HCT116 (cell line): Measurements from ENCODE around the gene PVR. TPM values are rescaled to one million over a fixed set of nuclear protein-coding genes. Genes with fewer than 3 reads are reported as not detected.
"Not testable (repeated sequence)": the region's sequence is repeated elsewhere in the genome, so short reads cannot be mapped to it uniquely, and the experiment has no call there.

ENCODE experiments used
- ATAC-seq: fragments of 200-7000 bp; cut with Tn5 transposase; 2 replicates; pipeline ENCODE4 v1.9.1; 2020; ENCODE audit warnings: mild to moderate bottlenecking, moderate library complexity
- BruUV-seq: library from RNA; stranded (reverse); fragments of 400-500 nt; replicated peaks from 2 replicates; lab custom pipeline; 2021; lab: Mats Ljungman, UMichigan
- CTCF ChIA-PET: fragments of 300-600 bp; sonication (Branson Sonifier 250); formaldehyde crosslinking; loops from one replicate; lab custom pipeline; 2021; ENCODE audit warnings: antibody characterized with exemption; lab: Charles Lee
- POLR2A ChIA-PET: fragments of 300-600, 350-600 bp; sonication (Branson Sonifier 250); formaldehyde crosslinking; loops from one replicate; lab custom pipeline; 2021; ENCODE audit warnings: antibody characterized with exemption; lab: Charles Lee
- RAD21 ChIA-PET, 2 experiments: fragments of 300-600 bp; sonication (Branson Sonifier 250); formaldehyde crosslinking; loops; one replicate each; lab custom pipeline; 2023; ENCODE audit warnings: low total read pairs in 2 of 2; ENCODE audit not compliant: uncharacterized antibody in 2 of 2, unreplicated experiment in 2 of 2, low non-redundant PET in 1 of 2; lab: Charles Lee
- DNase-seq: peaks from one replicate; pipeline ENCODE4 v3.0.0-alpha.2; 2010; ENCODE audit warnings: low read depth, low spot score
- H2AFZ ChIP-seq: fragments of 200-600 bp; shearing (Covaris generic), sonication (generic); 2 replicates; pipeline ENCODE4 v1.6.1; 2017; ENCODE audit warnings: low read depth, mixed run types, mixed read lengths, antibody characterized with exemption, low read length; ENCODE audit not compliant: poor library complexity, severe bottlenecking
- H3K27ac ChIP-seq: 2 replicates; pipeline ENCODE4 v1.5.1; 2012; ENCODE audit warnings: low read depth, low read length
- H3K27me3 ChIP-seq: fragments of 200-600 bp; sonication (generic); 2 replicates; pipeline ENCODE4 v1.6.1; 2016; ENCODE audit warnings: mixed run types, low read length, mixed read lengths; ENCODE audit not compliant: insufficient read depth
- H3K36me3 ChIP-seq, 2 experiments: fragments of 200-500 bp in 1 of 2; fragments of 200-600 bp in 1 of 2; sonication (Bioruptor generic) in 1 of 2; sonication (generic) in 1 of 2; 2 replicates each; pipeline versions ENCODE4 v1.5.1 to v1.6.1; 2014 to 2016; ENCODE audit warnings: low read length in 2 of 2, inconsistent platforms in 1 of 2, mixed read lengths in 1 of 2, mixed run types in 1 of 2; ENCODE audit not compliant: insufficient read depth in 2 of 2, control insufficient read depth in 1 of 2
- H3K4me1 ChIP-seq, 2 experiments: fragments of 200-600 bp in 1 of 2; sonication (generic) in 1 of 2; 2 replicates each; pipeline versions ENCODE4 v1.5.1 to v1.6.1; 2012 to 2017; ENCODE audit warnings: low read length in 2 of 2, inconsistent platforms in 1 of 2, mild to moderate bottlenecking in 1 of 2, mixed read lengths in 1 of 2, mixed run types in 1 of 2, moderate library complexity in 1 of 2; ENCODE audit not compliant: insufficient read depth in 2 of 2, control insufficient read depth in 1 of 2
- H3K4me2 ChIP-seq: fragments of 200-600 bp; sonication (generic); 2 replicates; pipeline ENCODE4 v1.6.1; 2017; ENCODE audit warnings: mixed run types, low read length, mixed read lengths
- H3K4me3 ChIP-seq, 2 experiments: fragments of 200-600 bp in 1 of 2; sonication (generic) in 1 of 2; replicated peaks in 1 of 2; 2 replicates each; pipeline ENCODE4 v1.5.1; 2011 to 2016; ENCODE audit warnings: low read length in 2 of 2, control low read depth in 1 of 2, low read depth in 1 of 2, mild to moderate bottlenecking in 1 of 2, mixed read lengths in 1 of 2, mixed run types in 1 of 2
- H3K79me2 ChIP-seq: fragments of 200-600 bp; sonication (generic); 2 replicates; pipeline ENCODE4 v1.6.1; 2017; ENCODE audit warnings: mild to moderate bottlenecking, mixed run types, low read length, moderate library complexity, mixed read lengths; ENCODE audit not compliant: insufficient read depth
- H3K9ac ChIP-seq: fragments of 200-600 bp; sonication (generic); 2 replicates; pipeline ENCODE4 v1.6.1; 2016; ENCODE audit warnings: low read length, mixed read lengths
- H3K9me2 ChIP-seq: fragments of 200-600 bp; sonication (generic), shearing (Covaris generic); 2 replicates; pipeline ENCODE4 v1.6.1; 2017; ENCODE audit warnings: mixed run types, mild to moderate bottlenecking, moderate library complexity; ENCODE audit not compliant: insufficient read depth
- H3K9me3 ChIP-seq, 2 experiments: fragments of 200-500 bp in 1 of 2; fragments of 200-600 bp in 1 of 2; sonication (Bioruptor generic) in 1 of 2; sonication (generic) in 1 of 2; 2 replicates each; pipeline ENCODE4 v1.6.1; 2014 to 2017; ENCODE audit warnings: low read length in 2 of 2, mixed read lengths in 2 of 2, inconsistent platforms in 1 of 2, low read depth in 1 of 2, mild to moderate bottlenecking in 1 of 2, mixed run types in 1 of 2, moderate library complexity in 1 of 2; ENCODE audit not compliant: control insufficient read depth in 1 of 2, insufficient read depth in 1 of 2
- H4K20me1 ChIP-seq: fragments of 200-600 bp; sonication (generic), shearing (Covaris generic); 2 replicates; pipeline ENCODE4 v1.6.1; 2017; ENCODE audit warnings: mixed run types, mild to moderate bottlenecking, moderate library complexity; ENCODE audit not compliant: insufficient read depth
- ATF3 ChIP-seq: IDR thresholded peaks from 2 replicates; pipeline ENCODE4 v1.6.1; 2012
- EGR1 ChIP-seq: IDR thresholded peaks from 2 replicates; pipeline ENCODE4 v1.6.1; 2012; ENCODE audit warnings: low read depth
- ELF1 ChIP-seq: IDR thresholded peaks from 2 replicates; pipeline ENCODE4 v1.6.1; 2012; ENCODE audit warnings: low read depth, borderline replicate concordance
- EZH2phosphoT487 ChIP-seq: fragments of 200-600 bp; IDR thresholded peaks from 2 replicates; pipeline ENCODE4 v1.6.1; 2018; ENCODE audit warnings: antibody characterized with exemption, borderline replicate concordance
- JUND ChIP-seq: IDR thresholded peaks from 2 replicates; pipeline ENCODE4 v1.6.1; 2012
- REST ChIP-seq: IDR thresholded peaks from 2 replicates; pipeline ENCODE4 v1.6.1; 2012; ENCODE audit warnings: low read depth
- ZFX ChIP-seq: fragments of 450-650 bp; IDR thresholded peaks from 2 replicates; pipeline ENCODE4 v1.6.1; 2017
- intact Hi-C: fragments of 100-400 bp; cut with micrococcal nuclease; formaldehyde crosslinking; loops from 2 replicates; pipeline ENCODE4 v1.10.0; 2022
- total RNA-seq: library from RNA; stranded (reverse); gene quantifications from one replicate; pipeline ENCODE4 v1.2.1, GENCODE V29; 2021; ENCODE audit not compliant: unreplicated experiment

PVR gene
- total RNA-seq, 1 experiment from 2014 or later: 62.0 TPM

- TF ChIP-seq REST: no peak
- no peak for TF ChIP-seq ATF3
- no peak for TF ChIP-seq EGR1
- TF ChIP-seq JUND: no peak
Observed at GRCh38 chr19:44682807-44683206, 39.1 kb downstream of the PVR start (continued).

- peak; percentile 33 for ATAC-seq
Observed at GRCh38 chr19:44683434-44684210, 39.9 kb downstream of the PVR start.

GRCh38 chr19:44684396-44684795, 40.7 kb downstream of the PVR start:
- ATAC-seq, H3K36me3 ChIP-seq, POLR2A ChIA-PET, H3K27me3 ChIP-seq, RAD21 ChIA-PET, H2AFZ ChIP-seq, CTCF ChIA-PET, H3K9me3 ChIP-seq, DNase-seq, H3K79me2 ChIP-seq, H3K4me3 ChIP-seq, H4K20me1 ChIP-seq, H3K9me2 ChIP-seq: not testable (repeated sequence)
- Histone ChIP-seq H3K4me1 (peaks cover 43 to 69% of the 10 kb centered on the region in 2 experiments), H3K9ac (peak overlapping the region; percentile 40; the same call in 1 of the 2 replicates), H3K27ac (peak overlapping the region; percentile 69), H3K4me2 (peak overlapping the region; percentile 66)
- TSS peak; percentile 78 for BruUV-seq
- intact Hi-C loops: loop anchor here (10.0 kb wide), 1 partner anchor 160 kb away; the partner anchor contains the start of gene NECTIN2

More at GRCh38 chr19:44683434-44684210, 39.9 kb downstream of the PVR start:
- peak overlapping the region; percentile 69; the same call in 1 of the 2 replicates for H3K27ac ChIP-seq
- H3K9me3 ChIP-seq: no peaks in the 10 kb centered on the region
- intact Hi-C loops: loop anchor here (10.0 kb wide), 1 partner anchor 161 kb away; the partner anchor contains the start of gene NECTIN2
- no peaks in the 10 kb centered on the region for H3K36me3 ChIP-seq
- BruUV-seq: no TSS peak
- H3K79me2 ChIP-seq: no peaks in the 10 kb centered on the region
- ChIA-PET RAD21 (no interaction called here), CTCF (no interaction called here), POLR2A (no interaction called here)
- no peaks in the 10 kb centered on the region for H3K27me3 ChIP-seq
- H3K9ac ChIP-seq: peak overlapping the region; percentile 3; the same call in 1 of the 2 replicates
- no peaks in the 10 kb centered on the region for H3K9me2 ChIP-seq
- DNase-seq: no peak
- no peak overlapping the region for H2AFZ ChIP-seq
- peak overlapping the region; percentile 66; the same call in 1 of the 2 replicates for H3K4me2 ChIP-seq
- no peak for TF ChIP-seq ELF1
- TF ChIP-seq ZFX: peak; percentile 10; the same call in 1 of the 2 replicates
- no peak for TF ChIP-seq EZH2phosphoT487
- H4K20me1 ChIP-seq: no peaks in the 10 kb centered on the region
- H3K4me1 ChIP-seq: peaks cover 41 to 61% of the 10 kb centered on the region in 2 experiments
- H3K4me3 ChIP-seq: no peak overlapping the region
